Endothelial cell of umbilical vein (primary cell): ENCODE measurements around the gene SLF2. TPM values are rescaled to one million over a fixed set of nuclear protein-coding genes. Genes with fewer than 3 reads are reported as not detected.
A peak's percentile ranks its signal among the peaks of the same experiment; 100 is the strongest.

Source experiments
- BruUV-seq: library from RNA; stranded (reverse); fragments of 400-500 nt; replicated peaks from 2 replicates; lab custom pipeline; 2021; lab: Mats Ljungman, UMichigan
- CTCF ChIA-PET: fragments of 300-600, 350-600 bp; sonication (Branson Sonifier 250); formaldehyde crosslinking; loops from one replicate; lab custom pipeline; 2021; ENCODE audit warnings: antibody characterized with exemption, inconsistent platforms; lab: Charles Lee
- POLR2A ChIA-PET: fragments of 300-600, 350-600 bp; sonication (Branson Sonifier 250); formaldehyde crosslinking; loops from one replicate; lab custom pipeline; 2021; ENCODE audit warnings: antibody characterized with exemption, inconsistent platforms; lab: Charles Lee
- DNase-seq: peaks from one replicate; pipeline ENCODE4 v3.0.0-alpha.2; 2011; ENCODE audit warnings: low read depth, low spot score
- FAIRE-seq: peaks from 2 replicates; lab custom pipeline; 2011; peaks lifted over from hg19 to GRCh38; lab: Jason Lieb, UNC
- H2AFZ ChIP-seq: 2 replicates; pipeline ENCODE4 v1.6.0; 2012; ENCODE audit warnings: low read depth, low read length, control low read depth, inconsistent platforms
- H3K27ac ChIP-seq: 2 replicates; pipeline ENCODE4 v1.5.1; 2011; ENCODE audit warnings: low read depth, mild to moderate bottlenecking, control low read depth, low read length, moderate library complexity; ENCODE audit not compliant: insufficient read depth
- H3K27me3 ChIP-seq, 2 experiments: 2 replicates each; pipeline versions ENCODE4 v1.6.0 to v1.6.1; 2011; ENCODE audit warnings: low read length in 2 of 2, mixed read lengths in 1 of 2; ENCODE audit not compliant: control insufficient read depth in 2 of 2, insufficient read depth in 2 of 2
- H3K36me3 ChIP-seq, 2 experiments: 2 replicates in 1 of 2; 3 replicates in 1 of 2; pipeline ENCODE4 v1.5.1; 2011; ENCODE audit warnings: low read length in 2 of 2, mild to moderate bottlenecking in 1 of 2, moderate library complexity in 1 of 2; ENCODE audit not compliant: control insufficient read depth in 2 of 2, insufficient read depth in 2 of 2; ENCODE audit errors: extremely low read depth in 1 of 2
- H3K4me1 ChIP-seq: 3 replicates; pipeline ENCODE4 v1.5.1; 2011; ENCODE audit warnings: mild to moderate bottlenecking, low read length; ENCODE audit not compliant: control insufficient read depth, insufficient read depth; ENCODE audit errors: extremely low read depth
- H3K4me2 ChIP-seq: 2 replicates; pipeline ENCODE4 v1.6.1; 2011; ENCODE audit warnings: low read length, control low read depth, mixed read lengths; ENCODE audit not compliant: insufficient read depth
- H3K4me3 ChIP-seq, 3 experiments: fragments of 200-600 bp in 1 of 3; sonication (generic), shearing (Covaris generic) in 1 of 3; replicated peaks in 1 of 3; 2 replicates each; pipeline ENCODE4 v1.5.1; 2011 to 2016; ENCODE audit warnings: control low read depth in 3 of 3, low read length in 3 of 3, mild to moderate bottlenecking in 2 of 3, inconsistent platforms in 1 of 3, low read depth in 1 of 3, moderate library complexity in 1 of 3; ENCODE audit not compliant: insufficient read depth in 1 of 3
- H3K79me2 ChIP-seq: 2 replicates; pipeline ENCODE4 v1.6.0; 2012; ENCODE audit warnings: low read length, inconsistent platforms; ENCODE audit not compliant: control insufficient read depth, insufficient read depth
- H3K9ac ChIP-seq: replicated peaks from 2 replicates; pipeline ENCODE3; 2011; ENCODE audit warnings: low read length, control low read depth; ENCODE audit not compliant: insufficient read depth; ENCODE audit errors: extremely low read depth
- H3K9me1 ChIP-seq: replicated peaks from 3 replicates; pipeline ENCODE4 v1.6.0; 2011; ENCODE audit warnings: mild to moderate bottlenecking, low read length; ENCODE audit not compliant: control insufficient read depth, insufficient read depth; ENCODE audit errors: extremely low read depth
- H3K9me3 ChIP-seq: replicated peaks from 2 replicates; pipeline ENCODE4 v1.5.1; 2012; ENCODE audit warnings: low read length, inconsistent platforms; ENCODE audit not compliant: control insufficient read depth, insufficient read depth
- H4K20me1 ChIP-seq: replicated peaks from 2 replicates; pipeline ENCODE3; 2011; ENCODE audit warnings: mild to moderate bottlenecking, low read length; ENCODE audit not compliant: control insufficient read depth, insufficient read depth; ENCODE audit errors: extremely low read depth
- CTCF ChIP-seq, 2 donors: IDR thresholded peaks; 1 replicate in 1 of 2; 2 replicates in 1 of 2; pipeline ENCODE4 v1.5.1; 2011; ENCODE audit warnings: low read length in 2 of 2, mild to moderate bottlenecking in 2 of 2, moderate library complexity in 2 of 2, control low read depth in 1 of 2, inconsistent platforms in 1 of 2, low read depth in 1 of 2; ENCODE audit not compliant: insufficient read depth in 1 of 2; ENCODE audit errors: extremely low read depth in 1 of 2
- EZH2 ChIP-seq: IDR thresholded peaks from 2 replicates; pipeline ENCODE4 v1.6.1; 2012; ENCODE audit warnings: borderline replicate concordance, low read depth, mild to moderate bottlenecking, moderate library complexity, low read length, inconsistent platforms; ENCODE audit not compliant: severe bottlenecking
- FOS ChIP-seq: IDR thresholded peaks from 2 replicates; pipeline ENCODE4 v1.6.1; 2011; ENCODE audit warnings: mild to moderate bottlenecking, low read length, moderate library complexity, borderline replicate concordance; ENCODE audit not compliant: insufficient read depth
- GATA2 ChIP-seq: IDR thresholded peaks from 2 replicates; pipeline ENCODE4 v1.7.0; 2011; ENCODE audit warnings: low read depth, mild to moderate bottlenecking, moderate library complexity, mixed read lengths, low read length; ENCODE audit not compliant: insufficient read length, insufficient read depth
- JUN ChIP-seq: IDR thresholded peaks from 2 replicates; pipeline ENCODE4 v1.6.1; 2011; ENCODE audit warnings: borderline replicate concordance, low read depth; ENCODE audit not compliant: insufficient read length, insufficient read depth
- MAX ChIP-seq: IDR thresholded peaks from 2 replicates; pipeline ENCODE4 v1.6.1; 2011; ENCODE audit not compliant: insufficient read depth, insufficient read length
- MYC ChIP-seq: IDR thresholded peaks from one replicate; pipeline ENCODE4 v1.6.1; 2011; ENCODE audit warnings: mild to moderate bottlenecking, low read depth, low read length
- POLR2A ChIP-seq: IDR thresholded peaks from 2 replicates; pipeline ENCODE4 v1.6.1; 2012; ENCODE audit warnings: low read depth, mild to moderate bottlenecking, control low read depth, low read length
- POLR2AphosphoS5 ChIP-seq: IDR thresholded peaks from 2 replicates; pipeline ENCODE4 v1.6.1; 2012; ENCODE audit warnings: low read depth, mild to moderate bottlenecking, control low read depth, low read length, moderate library complexity; ENCODE audit not compliant: insufficient read depth
- dilution Hi-C: fragments of 300-500 bp; cut with MboI; formaldehyde crosslinking; loops from one replicate; pipeline ENCODE4 v1.15.0; 2019; ENCODE audit warnings: low sequenced_read_pairs; ENCODE audit not compliant: extremely low pct_ligation_motif_present
- intact Hi-C: fragments of 100-400 bp; cut with micrococcal nuclease; formaldehyde crosslinking; loops from one replicate; pipeline ENCODE4 v1.10.0; 2022
- polyA plus RNA-seq, 4 experiments: library from polyadenylated mRNA; depleted of rRNA in 3 of 4; stranded (reverse) in 3 of 4; unstranded in 1 of 4; fragments of >200 nt; gene quantifications; 2 replicates each; pipeline versions ENCODE4 v1.2.1 to v1.2.3, GENCODE V29; 2011 to 2012; ENCODE audit warnings: missing spikeins in 1 of 4
- total RNA-seq: library from RNA; stranded (reverse); gene quantifications from 2 replicates; pipeline ENCODE4 v1.2.3, GENCODE V29; 2021

The SLF2 gene
- total and polyA plus RNA-seq, 2 donors (not counting 3 experiments of a cell fraction or from before 2014, with no cell fraction given), result 7.5 to 35.5 TPM

- dilution Hi-C loops, result no loop called here
- FAIRE-seq (no peak), DNase-seq (no peak)
- H2AFZ ChIP-seq, result no peak overlapping the region
- intact Hi-C loops, result no loop called here
- peaks cover 8 to 19% of the 10 kb centered on the region in 2 experiments for H3K27me3 ChIP-seq
- no peak overlapping the region for H3K9ac ChIP-seq
- TF ChIP-seq CTCF (IDR thresholded peaks at IDR 0.05; ENCODE audit: extremely low read depth in 1 of 2, insufficient read depth in 1 of 2, low read depth in 1 of 2, low read length in 2 of 2) (peak in 1 of 2 donors; percentile 18), POLR2A (no peak)
- H3K9me1 ChIP-seq, result no peaks in the 10 kb centered on the region
- no peaks in the 10 kb centered on the region for H3K79me2 ChIP-seq
- ChIA-PET POLR2A (no interaction called here), CTCF (interaction anchor here (0.5 to 2.9 kb wide), 17 partner anchors 8 to 1175 kb away, joined by 3 to 27 read pairs (median 4); partner anchors contain the start of genes HIF1AN, PDZD7, SFXN3 and SLF2)
- no peak overlapping the region for H3K4me2 ChIP-seq
- H3K4me3 ChIP-seq, result no peak overlapping the region
- H3K4me1 ChIP-seq, result peaks cover 16% of the 10 kb centered on the region
- H4K20me1 ChIP-seq, result no peaks in the 10 kb centered on the region
- H3K9me3 ChIP-seq, result no peaks in the 10 kb centered on the region
- no peaks in the 10 kb centered on the region for H3K36me3 ChIP-seq
- no TSS peak for BruUV-seq
- H3K27ac ChIP-seq, result no peak overlapping the region
These were observed 23.8 kb upstream of the SLF2 start for GRCh38 chr10:100888957-100889356.

GRCh38 chr10:100889546-100889945 is 23.2 kb upstream of the SLF2 start:
- DNase-seq, result no peak
- H3K27ac ChIP-seq, result peak overlapping the region; percentile 5
- H3K4me2 ChIP-seq, result no peak overlapping the region
- H3K79me2 ChIP-seq, result no peaks in the 10 kb centered on the region
- H3K27me3 ChIP-seq, result peaks cover 11 to 23% of the 10 kb centered on the region in 2 experiments
- FAIRE-seq, result no peak
- ChIA-PET CTCF (interaction anchor here (1.0 to 2.9 kb wide), 8 partner anchors 11 to 371 kb away, joined by 4 to 27 read pairs (median 6); partner anchors contain the start of genes PDZD7 and SFXN3), POLR2A (no interaction called here)
- no TSS peak for BruUV-seq
- H3K9ac ChIP-seq, result no peak overlapping the region
- H2AFZ ChIP-seq, result peak overlapping the region; percentile 74
- peaks cover 16% of the 10 kb centered on the region for H3K4me1 ChIP-seq
- no peaks in the 10 kb centered on the region for H3K9me3 ChIP-seq
- H4K20me1 ChIP-seq, result no peaks in the 10 kb centered on the region
- dilution Hi-C loops (no loop called here), intact Hi-C loops (no loop called here)
- TF ChIP-seq MYC (no peak), CTCF (IDR thresholded peaks at IDR 0.05; ENCODE audit: extremely low read depth in 1 of 2, insufficient read depth in 1 of 2, low read depth in 1 of 2, low read length in 2 of 2) (no peak), JUN (no peak), FOS (no peak), MAX (no peak), EZH2 (no peak), POLR2AphosphoS5 (no peak), POLR2A (no peak), GATA2 (no peak)
- no peak overlapping the region for H3K4me3 ChIP-seq
- no peaks in the 10 kb centered on the region for H3K36me3 ChIP-seq
- H3K9me1 ChIP-seq, result no peaks in the 10 kb centered on the region
